ENCODE measurements around the gene RNU4-1. TPM values are rescaled to one million over a fixed set of nuclear protein-coding genes. Genes with fewer than 3 reads are reported as not detected.

Gene RNU4-1
- polyA plus RNA-seq, 10 donors = not detected

- DNase-seq = peak in 1 of 3 donors; percentile 39
Measured at GRCh38 chr12:120290609-120291305, 2.3 kb downstream of the RNU4-1 start.

DNA sequence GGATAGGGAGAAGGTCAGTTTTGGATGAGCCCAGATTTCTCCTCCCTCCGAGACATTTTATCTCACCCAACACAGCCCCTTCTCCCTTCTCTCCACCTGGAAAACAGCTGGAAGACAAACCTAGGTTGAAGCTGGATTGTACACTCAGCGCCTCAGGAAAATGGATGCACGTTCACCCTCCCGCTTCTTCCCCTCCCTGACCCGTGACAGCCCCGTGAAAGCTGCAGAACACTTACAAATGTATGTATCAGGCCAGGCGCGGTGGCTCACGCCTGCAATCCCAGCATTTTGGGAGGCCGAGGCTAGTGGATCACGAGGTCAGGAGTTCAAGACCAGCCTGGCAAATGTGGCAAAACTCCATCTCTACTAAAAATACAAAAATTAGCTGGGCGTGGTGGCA lies 5.5 kb downstream of the RNU4-1 start:
- DNase-seq = no peak

DNA sequence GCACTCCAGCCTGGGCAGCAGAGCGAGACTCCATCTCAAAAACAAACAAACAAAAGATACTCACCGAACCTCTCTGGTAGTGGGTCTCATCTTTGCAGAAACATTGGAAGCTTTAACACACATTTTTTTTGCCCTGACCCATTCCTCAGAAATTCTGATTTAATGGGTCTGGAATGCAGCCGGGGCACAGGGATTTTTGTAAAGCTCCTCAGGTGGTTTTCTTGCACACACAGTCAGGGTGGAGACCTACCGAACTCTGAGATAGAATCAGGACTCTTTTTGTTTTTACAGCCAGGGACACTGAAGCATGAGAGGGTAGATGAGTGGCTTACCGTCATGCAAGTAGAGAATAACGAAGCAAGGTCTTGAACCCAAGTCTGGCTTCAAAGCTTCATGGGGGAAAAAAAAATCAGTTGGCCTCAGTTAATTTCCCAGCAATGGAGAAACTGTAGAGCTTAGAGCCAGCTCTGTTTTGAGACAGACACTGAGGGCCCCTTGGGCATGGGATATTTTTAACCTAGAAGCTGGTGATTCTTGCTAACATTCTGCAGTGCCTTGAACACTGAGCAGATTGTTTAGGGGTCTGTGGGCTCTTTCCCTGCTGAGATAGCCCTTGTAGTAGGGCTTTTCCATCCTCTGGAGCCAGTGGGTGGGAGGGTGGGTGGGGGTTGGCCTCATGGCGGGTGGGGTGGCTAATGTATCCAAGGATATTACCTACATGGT lies 6.1 kb downstream of the RNU4-1 start:
- DNase-seq = no peak

GRCh38 chr12:120284381-120284780 lies 8.7 kb downstream of the RNU4-1 start:
- no peak for DNase-seq

DNA sequence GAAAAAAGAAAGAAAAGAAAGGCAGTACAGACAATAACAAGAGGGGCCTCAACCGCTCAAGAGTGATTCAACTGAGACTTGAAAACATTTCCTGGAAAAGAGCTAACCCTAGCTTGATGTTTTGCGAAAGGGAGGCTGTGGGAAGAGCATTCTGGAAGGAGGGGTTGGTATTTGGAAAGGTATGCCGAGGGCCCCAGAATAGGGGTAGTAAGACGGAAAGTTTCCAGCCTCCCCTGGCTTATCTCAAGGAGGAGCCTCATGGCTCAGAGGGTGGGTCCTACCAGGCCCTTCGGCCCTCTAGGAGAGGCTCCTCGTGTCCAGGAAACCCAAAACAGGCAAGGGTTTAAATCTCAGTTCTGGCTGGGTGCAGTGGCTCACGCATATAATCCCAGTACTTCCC lies 9.7 kb downstream of the RNU4-1 start:
- no peak for DNase-seq

DNA sequence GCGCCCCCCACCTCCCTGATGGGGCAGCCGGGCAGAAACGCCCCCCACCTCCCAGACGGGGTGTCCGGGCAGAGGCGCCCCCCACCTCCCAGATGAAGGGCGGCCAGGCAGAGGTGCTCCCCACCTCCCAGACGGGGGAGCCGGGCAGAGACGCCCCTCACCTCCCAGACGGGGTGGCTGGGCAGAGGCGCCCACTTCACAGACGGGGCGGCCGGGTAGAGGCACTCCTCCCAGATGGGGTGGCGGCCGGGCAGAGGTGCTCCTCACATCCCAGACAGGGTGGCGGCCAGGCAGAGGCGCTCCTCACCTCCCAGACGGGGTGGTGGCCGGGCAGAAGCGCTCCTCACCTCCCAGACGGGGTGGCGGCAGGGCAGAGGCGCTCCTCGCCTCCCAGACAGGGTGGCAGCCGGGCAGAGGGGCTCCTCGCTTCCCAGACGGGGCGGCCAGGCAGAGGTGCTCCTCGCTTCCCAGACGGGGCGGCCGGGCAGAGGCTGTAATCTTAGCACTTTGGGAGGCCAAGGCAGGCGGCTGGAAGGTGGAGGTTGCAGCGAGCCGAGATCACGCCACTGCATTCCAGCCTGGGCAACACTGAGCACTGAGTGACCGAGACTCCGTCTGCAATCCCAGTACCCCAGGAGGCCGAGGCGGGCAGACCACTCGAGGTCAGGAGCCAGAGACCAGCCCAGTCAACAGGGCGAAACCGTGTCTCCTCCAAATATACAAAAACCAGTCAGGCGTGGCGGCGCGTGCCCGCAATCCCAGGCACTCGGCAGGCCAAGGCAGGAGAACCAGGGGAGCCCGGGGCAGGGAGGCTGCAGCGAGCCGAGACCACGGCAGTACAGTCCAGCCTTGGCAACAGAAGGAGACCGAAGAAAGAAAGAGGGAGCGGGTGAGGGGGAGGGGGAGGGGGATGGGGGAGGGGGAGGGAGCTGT lies 14.6 kb downstream of the RNU4-1 start:
- DNase-seq = no peak

DNA sequence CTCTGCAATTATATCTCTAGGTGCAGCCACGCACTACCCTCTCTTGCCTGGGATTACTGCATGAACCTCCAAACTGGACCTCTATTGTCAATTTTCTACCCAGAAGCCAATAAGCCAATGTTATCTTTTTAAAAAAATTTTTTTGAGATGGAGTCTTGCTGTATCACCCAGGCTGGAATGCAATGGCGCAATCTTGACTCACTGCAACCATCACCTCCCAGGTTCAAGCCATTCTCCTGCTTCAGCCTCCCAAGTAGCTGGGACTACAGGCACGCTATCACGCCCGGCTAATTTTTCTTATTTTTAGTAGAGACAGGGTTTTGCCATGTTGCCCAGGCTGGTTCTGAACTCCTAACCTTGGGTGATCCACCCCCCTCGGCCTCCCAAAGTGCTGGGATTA lies 16.3 kb downstream of the RNU4-1 start:
- no peak for DNase-seq

- DNase-seq = no peak
Measured at GRCh38 chr12:120267736-120268135, 25.3 kb downstream of the RNU4-1 start.

DNA sequence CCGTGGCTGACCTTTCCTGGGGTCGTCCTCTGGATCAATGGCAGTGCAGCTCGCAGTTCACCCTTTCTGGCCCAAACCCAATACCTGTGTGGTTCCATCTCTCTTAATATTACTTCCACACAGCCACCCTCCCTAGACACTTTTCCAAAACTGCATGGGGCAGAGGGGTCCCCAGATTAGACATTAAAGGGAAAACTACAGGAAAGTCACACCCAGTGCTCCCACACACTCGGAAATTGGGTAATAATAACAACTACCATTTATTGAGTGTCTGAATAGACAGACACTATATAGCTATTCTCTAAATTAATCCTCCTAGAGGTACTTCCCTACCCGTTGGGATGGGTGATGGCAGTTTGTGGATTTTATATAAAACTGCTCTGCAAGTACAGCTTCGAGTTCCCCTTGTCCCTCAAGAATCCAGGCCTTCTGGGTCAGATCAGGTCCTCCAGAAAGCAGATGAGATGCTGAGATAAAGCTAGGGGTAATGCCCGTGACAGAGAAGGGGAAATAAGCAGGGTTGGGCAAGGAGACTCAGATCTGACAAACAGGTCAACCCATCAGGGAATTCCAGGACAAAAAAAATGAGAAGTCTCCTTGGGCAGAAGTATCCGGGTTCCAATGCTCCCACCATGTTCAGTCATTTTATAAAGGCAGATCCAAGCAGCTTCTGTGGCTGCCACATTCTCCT lies 26.7 kb downstream of the RNU4-1 start:
- no peak for DNase-seq

- DNase-seq = peak; percentile 83 to 91 (median 89)
Measured at GRCh38 chr12:120265473-120266179, 27.4 kb downstream of the RNU4-1 start, which contains the start of gene PXN. PXN (minus strand) TSS chr12:120265730; CDS start chr12:120265629, 101 bp downstream.

DNA sequence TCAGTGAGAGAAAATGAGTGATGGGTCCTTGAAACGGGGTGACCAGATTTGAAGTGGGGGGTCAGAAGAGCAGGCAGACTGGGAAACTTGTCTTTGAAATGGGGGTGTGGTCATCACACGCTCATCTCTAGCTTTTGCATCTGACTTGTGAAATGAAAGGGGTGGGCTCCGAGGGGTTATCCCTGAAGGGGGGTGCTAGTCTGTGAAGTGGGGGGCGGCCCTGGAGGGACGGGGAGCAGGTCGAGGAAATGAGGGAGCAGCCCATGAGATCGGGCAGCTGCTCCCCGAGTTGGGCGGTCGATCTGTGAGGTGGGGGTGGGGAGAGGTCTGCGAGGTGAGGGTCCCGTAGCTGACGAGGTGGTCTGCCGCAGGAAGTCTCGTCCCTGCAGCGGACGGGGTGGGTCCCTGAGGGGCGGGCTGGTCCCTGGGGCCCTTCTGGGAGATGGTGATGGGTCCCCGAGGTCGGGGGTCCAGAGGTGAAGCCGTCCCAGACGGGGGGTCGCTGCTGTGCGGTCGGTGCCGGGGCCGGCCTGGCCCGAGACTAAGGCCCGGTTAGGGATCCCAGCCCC lies 28.0 kb downstream of the RNU4-1 start:
- no peak for DNase-seq

GRCh38 chr12:120264086-120264903 lies 28.7 kb downstream of the RNU4-1 start:
- peak in 1 of 3 donors; percentile 47 for DNase-seq

- DNase-seq = peak in 1 of 3 donors; percentile 40
Measured at GRCh38 chr12:120263748-120264085, 29.3 kb downstream of the RNU4-1 start.

DNA sequence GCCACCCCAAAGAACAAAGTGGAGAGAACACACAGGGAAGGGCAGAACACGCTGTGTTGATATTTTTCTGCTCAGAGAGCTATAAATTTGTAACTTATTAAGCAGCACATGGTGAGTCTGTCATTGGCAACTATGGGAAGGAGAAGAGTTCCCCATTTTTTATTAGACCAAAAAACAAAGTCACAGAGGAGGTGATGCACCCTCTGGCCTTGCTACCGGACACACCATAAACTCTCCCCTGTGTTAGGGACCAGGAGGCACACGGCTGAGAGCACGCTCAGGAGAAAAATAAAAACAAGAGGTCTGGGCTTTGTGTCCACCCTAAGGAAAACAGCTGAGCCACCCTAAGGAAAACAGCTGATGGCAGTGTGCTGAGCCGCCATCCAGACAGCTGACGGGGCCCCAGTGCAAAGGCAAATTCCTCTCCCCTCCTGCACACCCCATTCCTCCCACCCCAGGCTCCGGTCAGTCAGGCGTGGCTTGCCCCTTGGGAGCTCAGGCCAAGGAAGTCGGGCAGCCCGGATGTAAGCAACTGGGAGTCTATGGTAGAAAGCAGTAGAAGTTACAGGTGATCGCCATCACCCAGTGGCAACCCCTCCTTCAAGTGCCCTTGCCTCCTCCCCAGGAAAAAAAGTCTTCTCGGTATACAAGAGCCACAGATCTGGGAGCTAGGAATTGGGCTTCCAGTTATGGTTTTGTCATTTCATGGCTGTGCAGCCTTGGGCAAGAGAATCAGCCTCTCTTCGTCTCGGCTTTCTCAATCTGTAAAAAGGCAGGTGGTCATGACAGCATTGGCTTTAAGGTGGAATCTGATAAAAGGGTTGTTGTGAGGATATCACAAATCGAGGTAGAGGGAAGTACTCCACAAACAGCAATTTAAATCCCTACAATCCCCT lies 29.9 kb downstream of the RNU4-1 start:
- DNase-seq = peak in 2 of 3 donors; percentile 59 to 64

DNA sequence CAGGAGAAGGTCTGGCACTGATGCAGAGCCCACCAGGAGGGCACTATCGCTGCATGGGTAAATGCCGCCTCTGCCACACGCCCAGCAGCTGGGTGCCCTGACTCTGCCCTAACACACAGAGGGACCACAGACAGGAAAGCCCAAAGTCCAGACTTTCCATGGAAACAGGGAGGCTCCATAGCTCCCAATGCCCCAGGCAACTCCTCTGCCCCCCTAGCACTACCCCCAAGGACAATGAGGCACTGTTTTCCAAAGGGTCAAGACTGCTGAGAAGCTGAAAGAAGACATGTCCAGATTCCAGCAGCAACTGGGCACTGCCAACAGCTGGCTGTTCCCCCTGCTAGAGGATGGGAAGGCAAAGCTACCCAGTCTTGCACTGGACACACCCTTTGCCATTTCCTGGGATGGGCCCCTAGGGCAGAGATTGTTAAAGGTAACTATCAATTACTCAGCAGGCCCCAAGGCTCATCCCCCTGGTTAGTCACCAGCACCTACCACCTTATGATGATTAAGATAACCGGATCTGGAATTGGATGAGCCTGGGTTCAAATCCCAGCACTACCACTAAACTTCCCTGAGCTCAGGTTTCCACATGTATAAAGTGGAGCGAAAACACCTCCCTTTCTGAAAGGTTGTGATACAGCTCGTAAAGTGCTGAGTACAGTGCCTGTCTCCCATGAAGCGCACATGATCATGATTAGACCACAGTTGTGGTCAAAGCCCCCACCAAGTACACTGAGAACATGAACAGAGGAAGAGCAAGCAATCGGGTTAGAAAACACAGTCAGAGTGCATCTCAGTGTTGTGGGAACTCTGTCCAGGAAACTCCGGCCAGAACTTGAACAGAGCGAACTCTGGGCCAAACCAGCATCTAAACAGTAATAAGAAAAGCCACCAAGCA lies 30.8 kb downstream of the RNU4-1 start:
- peak in 1 of 3 donors; percentile 74 for DNase-seq

DNA sequence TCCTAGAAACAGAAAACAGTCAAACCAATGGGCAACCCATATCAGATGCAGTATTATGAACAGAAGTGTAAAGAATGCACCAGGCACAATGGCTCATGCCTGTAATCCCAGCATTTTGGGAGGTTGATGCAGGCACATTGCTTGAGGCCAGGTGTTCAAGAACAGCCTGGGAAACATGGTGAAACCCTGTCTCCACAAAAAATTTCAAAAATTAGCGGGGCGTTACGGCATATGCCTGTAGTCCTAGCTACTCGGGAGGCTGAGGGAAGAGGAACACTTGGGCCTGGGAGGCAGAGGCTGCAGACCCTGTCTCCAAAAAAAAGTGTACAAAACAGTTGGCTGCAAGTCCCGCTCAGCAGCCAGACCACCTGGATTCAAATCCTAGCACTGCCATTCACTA lies 32.4 kb downstream of the RNU4-1 start:
- DNase-seq = no peak

DNA sequence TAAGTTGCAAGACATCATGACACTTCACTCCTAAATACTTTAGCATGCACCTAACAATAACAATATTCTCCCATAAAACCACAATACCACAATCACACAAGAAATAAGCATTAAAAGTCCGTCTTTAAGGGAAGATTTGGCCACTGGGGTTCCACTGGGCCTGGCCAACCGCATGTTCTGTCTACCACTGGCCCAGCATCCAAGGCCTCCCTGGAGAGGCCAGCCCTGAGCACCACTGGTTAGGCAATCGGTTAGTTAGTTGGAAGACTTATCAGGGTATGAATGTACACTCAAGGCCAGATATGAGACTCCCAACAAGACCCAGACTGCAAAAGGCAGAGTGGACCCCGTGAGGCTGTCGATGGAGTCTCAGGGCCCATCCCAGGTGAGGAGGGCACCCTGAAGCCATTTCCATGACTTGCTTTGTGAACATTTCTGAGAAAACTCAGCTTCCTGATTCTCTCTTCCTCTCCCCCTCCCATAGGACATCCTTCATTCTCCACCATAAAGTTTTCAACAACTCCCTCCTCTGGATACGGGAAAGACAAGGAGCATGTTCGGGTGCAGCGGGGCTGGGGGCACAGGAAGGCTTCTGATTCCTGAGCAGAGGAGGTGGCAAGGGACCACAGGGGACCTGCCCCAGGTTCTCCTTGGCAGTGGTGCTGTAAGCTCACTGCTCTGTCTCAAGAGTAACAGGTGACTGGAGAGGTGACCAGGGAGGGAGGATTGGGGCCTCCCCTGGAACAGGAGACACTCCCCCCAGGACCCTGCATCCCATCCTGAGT lies 33.4 kb downstream of the RNU4-1 start:
- no peak for DNase-seq

All from muscle of back (tissue), 11 donors.